ENCODE data around the gene CATSPER3. TPM values are rescaled to one million over a fixed set of nuclear protein-coding genes. Genes with fewer than 3 reads are reported as not detected.

CATSPER3 gene
- total RNA-seq, 1 experiment from 2014 or later, result 1.7 TPM

DNA sequence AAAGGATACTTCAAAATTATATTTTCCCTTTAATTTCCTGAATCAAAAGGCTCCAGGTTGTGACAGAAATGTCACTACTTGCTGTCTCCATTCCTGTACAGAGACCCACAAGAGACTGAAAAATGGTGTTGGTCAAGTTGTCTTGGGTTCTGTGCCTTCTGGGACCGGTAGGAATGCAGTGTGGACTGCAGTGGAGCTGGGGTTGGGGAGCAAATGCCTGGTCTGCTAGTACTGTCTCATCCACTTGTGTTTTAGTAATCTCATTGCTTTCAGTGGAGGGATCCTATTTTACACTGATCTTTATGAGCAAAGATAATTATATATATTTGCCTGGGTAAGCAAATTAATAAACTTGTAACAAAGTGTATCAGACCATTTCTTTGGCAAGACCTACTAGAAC is 24.2 kb upstream of the CATSPER3 start:
- no peak overlapping the region for H3K4me3 ChIP-seq (replicated peaks in 1 of 2; ENCODE audit: low read depth in 1 of 2, low read length in 2 of 2)
- no peaks in the 10 kb centered on the region for H3K4me1 ChIP-seq (ENCODE audit: control insufficient read depth in 1 of 2, insufficient read depth in 2 of 2, low read length in 2 of 2)
- ChIA-PET POLR2A (no interaction called here), CTCF (no interaction called here), RAD21 (ENCODE audit: low non-redundant PET in 1 of 2, low total read pairs in 2 of 2, uncharacterized antibody in 2 of 2, unreplicated experiment in 2 of 2) (no interaction called here)
- no peak overlapping the region for H2AFZ ChIP-seq (ENCODE audit: low read depth, low read length, poor library complexity, severe bottlenecking)
- DNase-seq (ENCODE audit: low read depth, low spot score), result no peak
- TF ChIP-seq RAD21 (IDR thresholded peaks at IDR 0.05; ENCODE audit: low read depth) (no peak), POLR2A (IDR thresholded peaks at IDR 0.05; ENCODE audit: borderline replicate concordance, extremely low read depth, insufficient read depth, insufficient read length) (no peak), CBX3 (IDR thresholded peaks at IDR 0.05; ENCODE audit: low read depth) (no peak)
- TF ChIP-seq, protein P1, sequence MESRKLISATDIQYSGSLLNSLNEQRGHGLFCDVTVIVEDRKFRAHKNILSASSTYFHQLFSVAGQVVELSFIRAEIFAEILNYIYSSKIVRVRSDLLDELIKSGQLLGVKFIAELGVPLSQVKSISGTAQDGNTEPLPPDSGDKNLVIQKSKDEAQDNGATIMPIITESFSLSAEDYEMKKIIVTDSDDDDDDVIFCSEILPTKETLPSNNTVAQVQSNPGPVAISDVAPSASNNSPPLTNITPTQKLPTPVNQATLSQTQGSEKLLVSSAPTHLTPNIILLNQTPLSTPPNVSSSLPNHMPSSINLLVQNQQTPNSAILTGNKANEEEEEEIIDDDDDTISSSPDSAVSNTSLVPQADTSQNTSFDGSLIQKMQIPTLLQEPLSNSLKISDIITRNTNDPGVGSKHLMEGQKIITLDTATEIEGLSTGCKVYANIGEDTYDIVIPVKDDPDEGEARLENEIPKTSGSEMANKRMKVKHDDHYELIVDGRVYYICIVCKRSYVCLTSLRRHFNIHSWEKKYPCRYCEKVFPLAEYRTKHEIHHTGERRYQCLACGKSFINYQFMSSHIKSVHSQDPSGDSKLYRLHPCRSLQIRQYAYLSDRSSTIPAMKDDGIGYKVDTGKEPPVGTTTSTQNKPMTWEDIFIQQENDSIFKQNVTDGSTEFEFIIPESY (IDR thresholded peaks at IDR 0.05; ENCODE audit: extremely low read depth, insufficient replicate concordance, low read length), result no peak
- TF ChIP-seq, protein P2, sequence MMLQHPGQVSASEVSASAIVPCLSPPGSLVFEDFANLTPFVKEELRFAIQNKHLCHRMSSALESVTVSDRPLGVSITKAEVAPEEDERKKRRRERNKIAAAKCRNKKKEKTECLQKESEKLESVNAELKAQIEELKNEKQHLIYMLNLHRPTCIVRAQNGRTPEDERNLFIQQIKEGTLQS (IDR thresholded peaks at IDR 0.05), result no peak
- no peaks in the 10 kb centered on the region for H3K9me3 ChIP-seq (ENCODE audit: control insufficient read depth in 1 of 2, insufficient read depth in 1 of 2, low read depth in 1 of 2, low read length in 2 of 2)
- BruUV-seq (replicated peaks), result no TSS peak
- no peaks in the 10 kb centered on the region; the same call in 1 of the 2 replicates for H4K20me1 ChIP-seq (ENCODE audit: insufficient read depth)
- H3K4me2 ChIP-seq (ENCODE audit: low read length), result no peak overlapping the region
- no peaks in the 10 kb centered on the region for H3K36me3 ChIP-seq (ENCODE audit: control insufficient read depth in 1 of 2, insufficient read depth in 2 of 2, low read length in 2 of 2)
- no peak overlapping the region for H3K9ac ChIP-seq (ENCODE audit: low read length)
- ATAC-seq, result no peak
- H3K79me2 ChIP-seq (ENCODE audit: insufficient read depth, low read length), result no peaks in the 10 kb centered on the region
- intact Hi-C loops (cut with micrococcal nuclease), result no loop called here
- H3K9me2 ChIP-seq (ENCODE audit: insufficient read depth), result no peaks in the 10 kb centered on the region
- H3K27me3 ChIP-seq (ENCODE audit: insufficient read depth, low read length), result no peaks in the 10 kb centered on the region
- no peak overlapping the region for H3K27ac ChIP-seq (ENCODE audit: low read depth, low read length)

DNA sequence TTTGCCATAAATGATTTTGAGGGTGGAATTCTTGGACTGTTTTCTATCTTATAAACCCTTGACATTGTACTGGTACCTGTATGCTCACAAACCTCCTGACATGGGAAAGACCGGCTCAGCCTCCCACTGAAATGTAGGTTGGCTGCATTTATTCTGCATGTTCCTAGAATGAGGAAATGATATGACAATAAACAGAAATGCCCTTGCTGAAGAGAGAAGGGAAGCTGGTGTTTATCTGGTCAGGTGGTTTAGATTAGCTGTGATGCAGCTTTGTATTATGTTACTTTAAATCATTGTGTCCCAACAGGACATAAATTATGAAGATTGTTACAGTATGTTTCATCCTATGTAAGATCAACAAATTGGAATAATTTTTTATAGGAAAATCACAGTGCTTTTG is 23.1 kb upstream of the CATSPER3 start:
- Histone ChIP-seq H3K36me3 (ENCODE audit: control insufficient read depth in 1 of 2, insufficient read depth in 2 of 2, low read length in 2 of 2) (no peaks in the 10 kb centered on the region), H3K9ac (ENCODE audit: low read length) (no peak overlapping the region), H4K20me1 (ENCODE audit: insufficient read depth) (no peaks in the 10 kb centered on the region; the same call in 1 of the 2 replicates), H3K4me2 (ENCODE audit: low read length) (no peak overlapping the region), H3K27ac (ENCODE audit: low read depth, low read length) (no peak overlapping the region), H3K9me2 (ENCODE audit: insufficient read depth) (no peaks in the 10 kb centered on the region), H3K4me1 (ENCODE audit: control insufficient read depth in 1 of 2, insufficient read depth in 2 of 2, low read length in 2 of 2) (no peaks in the 10 kb centered on the region), H3K79me2 (ENCODE audit: insufficient read depth, low read length) (no peaks in the 10 kb centered on the region), H3K27me3 (ENCODE audit: insufficient read depth, low read length) (no peaks in the 10 kb centered on the region), H3K9me3 (ENCODE audit: control insufficient read depth in 1 of 2, insufficient read depth in 1 of 2, low read depth in 1 of 2, low read length in 2 of 2) (no peaks in the 10 kb centered on the region), H3K4me3 (replicated peaks in 1 of 2; ENCODE audit: low read depth in 1 of 2, low read length in 2 of 2) (no peak overlapping the region), H2AFZ (ENCODE audit: low read depth, low read length, poor library complexity, severe bottlenecking) (no peak overlapping the region)
- no peak for ATAC-seq
- ChIA-PET POLR2A (no interaction called here), RAD21 (ENCODE audit: low non-redundant PET in 1 of 2, low total read pairs in 2 of 2, uncharacterized antibody in 2 of 2, unreplicated experiment in 2 of 2) (no interaction called here), CTCF (no interaction called here)
- no TSS peak for BruUV-seq (replicated peaks)
- intact Hi-C loops (cut with micrococcal nuclease), result no loop called here
- no peak for DNase-seq (ENCODE audit: low read depth, low spot score)
- TF ChIP-seq SRF (IDR thresholded peaks at IDR 0.05; ENCODE audit: low read depth) (no peak), SP1 (IDR thresholded peaks at IDR 0.05; ENCODE audit: low read depth) (no peak), ZNF274 (IDR thresholded peaks at IDR 0.05; ENCODE audit: low read depth, low read length) (no peak), CEBPB (IDR thresholded peaks at IDR 0.05; ENCODE audit: low read depth) (no peak), FOSL1 (IDR thresholded peaks at IDR 0.05; ENCODE audit: low read depth) (no peak), TCF7L2 (IDR thresholded peaks at IDR 0.05; ENCODE audit: borderline replicate concordance, extremely low read depth, insufficient read depth, insufficient read length) (no peak), ELF1 (IDR thresholded peaks at IDR 0.05; ENCODE audit: borderline replicate concordance, low read depth) (no peak), EGR1 (IDR thresholded peaks at IDR 0.05; ENCODE audit: low read depth) (no peak), YY1 (IDR thresholded peaks at IDR 0.05; ENCODE audit: extremely low read depth, insufficient replicate concordance, low read depth, low read length) (no peak)
- TF ChIP-seq, protein P3, sequence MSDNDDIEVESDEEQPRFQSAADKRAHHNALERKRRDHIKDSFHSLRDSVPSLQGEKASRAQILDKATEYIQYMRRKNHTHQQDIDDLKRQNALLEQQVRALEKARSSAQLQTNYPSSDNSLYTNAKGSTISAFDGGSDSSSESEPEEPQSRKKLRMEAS (IDR thresholded peaks at IDR 0.05), result no peak
- TF ChIP-seq, protein P1 (IDR thresholded peaks at IDR 0.05; ENCODE audit: extremely low read depth, insufficient replicate concordance, low read length), result no peak

All from HCT116 (cell line).